GM12891 (cell line): ENCODE data around the gene SLC1A2.

Source experiments
- DNase-seq: peaks from one replicate; pipeline ENCODE4 v3.0.0; 2011; ENCODE audit warnings: low spot score; ENCODE audit not compliant: insufficient read length
- FAIRE-seq: peaks from 2 replicates; lab custom pipeline; 2011; peaks lifted over from hg19 to GRCh38; lab: Jason Lieb, UNC
- PAX5 ChIP-seq: IDR thresholded peaks from 2 replicates; pipeline ENCODE4 v1.6.1; 2011; ENCODE audit warnings: low read length, moderate library complexity, mild to moderate bottlenecking; ENCODE audit not compliant: insufficient read depth, severe bottlenecking
- POLR2A ChIP-seq: IDR thresholded peaks from 2 replicates; pipeline ENCODE4 v1.6.1; 2011; ENCODE audit warnings: low read depth, low read length, control low read depth
- POLR2AphosphoS5 ChIP-seq: IDR thresholded peaks from 2 replicates; pipeline ENCODE4 v1.6.1; 2011; ENCODE audit warnings: low read depth, low read length, control low read depth
- POU2F2 ChIP-seq: IDR thresholded peaks from 2 replicates; pipeline ENCODE4 v1.6.1; 2011; ENCODE audit warnings: low read depth, mild to moderate bottlenecking, control low read depth, low read length, moderate library complexity
- SPI1 ChIP-seq: IDR thresholded peaks from 2 replicates; pipeline ENCODE4 v1.6.1; 2011; ENCODE audit warnings: low read depth, low read length, control low read depth
- TAF1 ChIP-seq: IDR thresholded peaks from 2 replicates; pipeline ENCODE4 v1.6.1; 2011; ENCODE audit warnings: low read depth, low read length, control low read depth

The SLC1A2 gene

DNA sequence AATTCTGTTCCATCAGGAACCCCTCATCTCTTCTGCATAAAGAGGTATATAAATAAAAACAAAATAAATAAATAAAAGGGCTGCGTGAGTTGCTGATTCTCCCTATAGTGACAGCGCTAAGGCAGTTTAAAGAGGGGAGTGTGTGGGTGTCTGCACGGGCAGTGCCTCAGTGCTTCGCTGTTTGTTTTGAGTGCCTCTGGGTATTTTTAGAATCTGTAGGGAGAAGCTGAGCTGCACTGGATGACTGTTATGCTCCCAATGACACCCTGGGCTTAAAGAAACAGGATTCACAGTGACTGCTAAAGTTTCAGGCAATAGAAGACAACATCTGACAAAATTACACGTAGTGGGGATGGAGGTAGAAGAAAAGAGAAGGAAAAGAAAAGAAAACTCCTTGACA lies 38.8 kb downstream of the SLC1A2 start:
- TF ChIP-seq POLR2AphosphoS5 (no peak), POU2F2 (no peak), POLR2A (no peak), SPI1 (no peak)
- DNase-seq (no peak), FAIRE-seq (no peak)

DNA sequence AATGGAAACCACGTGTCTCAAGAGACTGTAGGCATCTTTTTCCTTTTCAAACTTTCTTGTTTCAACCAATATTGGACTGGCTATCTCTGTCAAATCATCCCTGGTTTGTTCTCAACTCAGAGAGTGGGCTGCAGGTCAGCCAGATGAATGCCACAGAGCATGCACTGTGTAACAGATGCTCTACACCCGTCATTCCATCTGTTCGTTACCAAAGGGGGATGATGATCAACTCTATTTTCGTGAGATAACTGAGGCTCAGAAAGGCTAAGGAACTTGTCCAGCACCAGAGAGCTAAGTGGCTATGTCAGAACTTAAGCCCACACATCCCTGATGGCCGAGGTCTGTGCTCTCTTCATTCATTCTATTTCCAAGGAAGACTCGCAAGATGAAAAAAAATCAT lies 42.1 kb downstream of the SLC1A2 start:
- FAIRE-seq (peak; percentile 26), DNase-seq (no peak)
- no peak for TF ChIP-seq POLR2A
- no peak for TF ChIP-seq TAF1
- TF ChIP-seq POU2F2: no peak
- TF ChIP-seq POLR2AphosphoS5: no peak
- TF ChIP-seq SPI1: no peak
- no peak for TF ChIP-seq PAX5

DNA sequence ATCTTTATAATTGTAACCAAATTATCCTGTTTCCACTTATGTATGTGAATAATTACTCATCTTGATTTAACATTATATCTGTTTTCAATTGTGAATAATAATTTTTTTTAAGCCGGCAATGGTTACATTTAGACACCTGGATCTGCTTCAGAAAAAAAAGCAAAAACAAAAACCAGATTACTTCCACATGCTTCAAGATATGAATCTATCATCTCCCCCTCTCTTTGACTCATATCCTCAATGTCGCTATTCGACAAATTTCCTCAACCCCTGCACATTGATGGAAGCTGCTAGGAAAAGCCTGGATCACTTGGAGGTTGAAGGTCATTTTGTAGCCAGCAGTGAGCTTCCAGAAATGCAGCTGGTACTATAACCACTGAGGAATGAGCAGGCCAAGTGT lies 42.7 kb downstream of the SLC1A2 start:
- TF ChIP-seq PAX5: no peak
- TF ChIP-seq POLR2AphosphoS5: no peak
- no peak for TF ChIP-seq POU2F2
- TF ChIP-seq SPI1: no peak
- no peak for TF ChIP-seq TAF1
- TF ChIP-seq POLR2A: no peak
- DNase-seq (no peak), FAIRE-seq (no peak)

DNA sequence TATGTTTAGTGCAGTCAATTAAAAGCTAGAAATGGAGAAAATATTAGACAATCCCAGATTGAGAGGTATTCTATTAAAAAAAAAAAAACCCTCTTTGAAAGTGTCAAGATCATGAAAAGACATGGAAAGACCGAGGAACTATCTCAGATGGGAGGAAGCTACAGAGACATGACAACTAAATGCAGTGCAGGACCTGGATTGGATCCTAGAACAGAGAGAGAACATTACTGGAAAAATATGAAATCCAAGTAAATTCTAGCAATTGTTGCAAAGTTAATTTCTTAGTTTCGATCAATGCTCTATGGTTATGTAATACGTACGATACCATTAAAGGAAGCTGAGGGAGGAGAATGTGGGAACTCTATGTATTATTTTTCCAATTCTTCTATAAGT lies 43.2 kb downstream of the SLC1A2 start:
- TF ChIP-seq POU2F2 (no peak), TAF1 (no peak), POLR2AphosphoS5 (no peak), POLR2A (no peak), SPI1 (no peak), PAX5 (no peak)
- FAIRE-seq: no peak
- no peak for DNase-seq

DNA sequence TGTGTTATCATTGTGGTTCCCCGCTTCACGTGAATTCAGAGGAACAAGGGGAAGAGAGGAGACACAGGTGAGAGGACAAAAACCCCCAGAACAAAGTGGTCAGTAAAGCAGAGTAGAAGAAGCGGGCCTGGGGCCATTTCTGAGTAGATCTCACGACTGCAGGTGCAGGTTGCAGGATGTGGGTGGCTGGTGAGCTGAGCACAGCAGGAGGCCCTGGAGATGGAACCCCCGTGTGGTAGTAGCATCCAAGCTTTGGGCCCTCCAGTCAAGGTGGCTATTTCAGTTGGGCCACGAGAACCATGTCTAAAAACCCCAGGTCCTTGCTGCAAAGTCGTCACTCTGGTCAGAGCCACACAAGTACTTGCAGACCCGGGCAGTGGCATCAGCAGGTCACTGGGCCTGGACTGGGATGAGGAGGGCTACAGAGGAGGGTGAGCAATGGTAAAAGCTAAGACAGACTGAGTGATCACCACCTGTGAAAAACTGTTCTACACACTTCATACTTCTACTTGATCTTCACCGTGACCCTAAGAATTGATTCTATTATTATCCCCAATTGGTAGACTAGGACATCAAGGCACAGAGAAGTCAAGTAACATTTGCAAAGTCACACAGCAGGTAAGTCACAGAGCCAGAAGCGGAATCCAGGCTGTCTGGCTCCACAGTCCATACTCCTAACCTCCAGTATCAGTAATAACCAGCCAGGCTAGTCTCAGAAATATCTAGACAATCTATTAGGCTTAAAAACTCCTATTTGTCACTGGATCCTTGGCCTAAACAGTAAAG lies 43.8 kb downstream of the SLC1A2 start:
- DNase-seq: no peak
- peak; percentile 55 for FAIRE-seq
- TF ChIP-seq POLR2A: no peak

DNA sequence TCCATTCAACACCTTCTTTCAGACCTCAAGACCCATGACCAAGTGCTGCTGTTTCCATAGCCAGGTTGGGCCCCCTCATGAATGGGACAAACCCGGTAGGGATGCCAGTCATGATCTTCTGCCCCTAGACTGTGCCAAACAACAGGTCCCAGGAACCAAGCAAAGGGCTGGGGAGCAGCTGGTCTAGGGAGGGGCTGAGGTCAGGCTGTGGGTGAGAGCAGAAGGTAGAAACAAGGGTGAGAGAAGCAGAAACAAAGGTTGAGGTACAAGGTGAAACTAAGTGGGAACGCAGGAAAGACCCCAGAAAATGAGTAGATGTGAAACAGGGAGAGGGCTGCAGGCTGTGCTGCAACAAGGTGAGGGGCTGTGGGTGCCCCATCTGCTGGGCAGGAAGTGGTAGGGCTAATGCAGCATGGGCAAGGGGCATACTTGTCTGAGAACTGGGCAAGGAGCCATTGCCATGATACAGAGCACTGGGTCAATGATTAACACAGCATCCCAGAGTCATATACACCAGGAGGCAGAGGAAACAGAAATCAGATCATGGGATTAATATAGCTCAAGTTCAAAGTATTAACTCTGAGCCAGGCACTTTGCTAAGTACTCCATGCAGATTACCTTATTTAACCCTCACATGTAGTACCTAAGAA lies 45.9 kb downstream of the SLC1A2 start:
- DNase-seq: no peak
- FAIRE-seq: peak; percentile 35
- TF ChIP-seq PAX5: no peak
- no peak for TF ChIP-seq POLR2AphosphoS5
- no peak for TF ChIP-seq TAF1

DNA sequence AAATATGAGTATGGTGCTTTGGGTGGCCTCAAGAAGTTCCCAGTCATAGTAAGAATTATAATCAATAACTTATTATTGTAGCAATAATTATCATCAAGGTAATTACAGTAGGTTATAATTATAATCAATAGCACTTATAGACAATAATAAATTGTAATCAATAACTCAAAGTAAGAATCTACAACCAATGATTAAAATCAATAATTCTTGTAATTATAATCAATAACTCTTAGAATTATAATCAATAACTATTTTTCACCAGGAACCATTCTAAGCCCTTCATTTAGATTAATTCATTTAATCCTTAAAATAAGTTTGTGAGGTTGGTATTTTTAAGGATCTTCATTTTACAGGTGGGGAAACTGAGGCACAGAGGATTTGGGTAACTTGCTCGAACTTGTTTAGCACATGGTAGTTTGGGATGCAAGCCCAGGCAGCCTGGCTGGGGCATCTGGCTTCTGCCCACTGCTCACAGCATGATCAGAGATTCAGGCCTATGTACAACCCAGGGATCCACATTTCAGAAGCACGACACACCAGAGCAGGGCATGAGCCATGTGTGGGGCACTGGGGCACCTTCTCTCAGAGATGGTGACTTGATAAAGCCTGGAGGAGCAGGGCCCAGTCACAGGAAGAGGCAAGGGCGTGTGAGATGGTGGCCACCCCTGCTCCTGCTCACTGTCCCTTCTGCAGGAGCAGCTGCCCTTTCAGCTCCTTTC lies 46.6 kb downstream of the SLC1A2 start:
- FAIRE-seq: no peak

DNA sequence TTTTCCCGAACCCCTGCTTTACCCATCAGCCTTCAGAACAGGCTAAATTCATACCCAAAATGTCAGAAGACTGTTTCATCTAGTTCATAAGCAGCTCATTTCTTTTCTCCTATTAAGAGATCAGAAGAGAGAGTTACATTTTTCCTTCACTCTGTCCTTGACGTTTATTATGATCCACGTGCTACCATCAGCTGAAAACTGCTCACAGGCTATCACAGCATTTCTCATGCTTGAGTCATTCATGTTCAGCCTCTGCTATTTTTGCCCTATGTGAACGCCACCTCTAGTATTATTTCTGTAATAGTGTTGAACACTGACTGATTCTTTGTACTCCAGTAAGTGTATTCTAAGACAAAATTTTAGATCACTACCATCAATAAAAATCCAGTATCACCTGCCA lies 51.9 kb downstream of the SLC1A2 start:
- DNase-seq: no peak
- FAIRE-seq: peak; percentile 69
- TF ChIP-seq SPI1 (no peak), TAF1 (no peak), POLR2AphosphoS5 (no peak), POLR2A (no peak), POU2F2 (no peak), PAX5 (no peak)

More for the DNA sequence above, 46.6 kb downstream of the SLC1A2 start:
- TF ChIP-seq SPI1 (no peak), POU2F2 (no peak), PAX5 (no peak), POLR2AphosphoS5 (no peak), POLR2A (no peak), TAF1 (no peak)
- no peak for DNase-seq

DNA sequence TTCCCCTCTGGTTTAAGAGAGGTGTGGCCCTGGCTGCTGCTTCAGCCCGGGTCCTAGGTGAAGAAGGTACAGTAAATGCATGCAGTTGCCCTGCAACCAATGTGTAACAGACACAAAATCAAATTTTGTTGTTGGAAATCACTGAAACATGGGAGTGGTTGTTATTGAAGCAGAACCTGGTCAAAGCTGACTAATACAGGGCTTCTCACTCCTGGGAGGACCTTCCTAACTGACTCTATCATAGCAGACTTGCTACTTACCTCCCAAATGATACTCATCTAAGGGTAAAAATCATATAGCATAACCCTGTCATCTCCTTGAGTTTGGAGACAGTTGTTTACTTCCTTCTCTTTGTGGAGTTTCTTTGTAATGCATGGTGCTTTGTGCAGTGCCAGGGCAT lies 52.6 kb downstream of the SLC1A2 start:
- no peak for TF ChIP-seq TAF1
- no peak for TF ChIP-seq POU2F2
- TF ChIP-seq PAX5: no peak
- TF ChIP-seq SPI1: no peak
- no peak for TF ChIP-seq POLR2A
- TF ChIP-seq POLR2AphosphoS5: no peak
- DNase-seq (no peak), FAIRE-seq (peak; percentile 5)

DNA sequence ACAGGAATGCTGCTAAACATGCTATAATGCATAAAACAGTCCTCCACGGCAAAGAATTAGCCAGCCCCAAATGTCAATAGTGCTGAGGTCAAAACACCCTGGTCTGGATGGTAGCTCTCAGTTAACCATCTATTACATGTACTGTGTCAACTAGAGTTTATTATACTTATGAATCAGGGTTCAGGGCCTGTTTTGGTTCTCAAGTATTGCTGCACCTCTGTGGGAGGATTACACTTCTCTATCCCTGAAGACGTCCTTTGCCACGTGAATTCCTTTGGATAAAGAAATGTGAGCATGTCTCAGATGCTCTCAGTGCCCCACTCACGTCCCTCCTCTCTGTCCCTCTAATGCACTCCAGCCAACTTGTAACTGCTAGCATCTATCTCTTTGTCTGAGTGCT lies 53.4 kb downstream of the SLC1A2 start:
- FAIRE-seq (no peak), DNase-seq (no peak)
- no peak for TF ChIP-seq POLR2A
- TF ChIP-seq SPI1: no peak
- no peak for TF ChIP-seq PAX5
- no peak for TF ChIP-seq POLR2AphosphoS5
- TF ChIP-seq TAF1: no peak
- no peak for TF ChIP-seq POU2F2

DNA sequence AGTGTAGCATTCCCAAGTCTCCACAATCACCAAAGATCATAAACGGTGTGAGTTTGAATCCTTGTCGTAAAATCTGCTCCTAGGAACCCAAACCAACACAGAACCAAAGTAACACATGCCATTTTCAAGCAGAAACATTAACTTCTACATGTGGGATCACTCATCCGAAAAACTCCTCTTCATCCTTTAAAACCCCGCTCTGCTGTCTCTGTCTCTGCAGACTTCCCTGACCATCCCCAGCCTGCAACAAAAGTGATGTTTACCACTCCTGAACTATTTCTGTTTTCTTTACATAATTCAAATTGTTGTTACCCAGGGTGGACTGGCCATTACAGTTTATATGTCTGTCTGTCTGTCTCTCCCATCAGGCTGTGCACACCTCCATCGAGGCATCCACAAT lies 54.0 kb downstream of the SLC1A2 start:
- no peak for TF ChIP-seq PAX5
- TF ChIP-seq SPI1: no peak
- no peak for TF ChIP-seq POLR2AphosphoS5
- TF ChIP-seq TAF1: no peak
- no peak for TF ChIP-seq POLR2A
- TF ChIP-seq POU2F2: no peak
- no peak for DNase-seq
- no peak for FAIRE-seq
